ENCODE results near the gene SEC14L3.
"Not testable (repeated sequence)": the region's sequence is repeated elsewhere in the genome, so short reads cannot be mapped to it uniquely, and the experiment has no call there.

Gene SEC14L3

GRCh38 chr22:30486118-30486517 lies 14.3 kb upstream of the SEC14L3 start:
- no peak for DNase-seq (ENCODE audit: low read depth)

GRCh38 chr22:30485362-30485988 lies 13.7 kb upstream of the SEC14L3 start:
- DNase-seq (ENCODE audit: low read depth), result peak; percentile 60

- DNase-seq (ENCODE audit: low read depth), result no peak
Observed at GRCh38 chr22:30483169-30483568, 11.4 kb upstream of the SEC14L3 start.

- DNase-seq (ENCODE audit: low read depth), result no peak
Observed at GRCh38 chr22:30481711-30482110, 9.9 kb upstream of the SEC14L3 start.

GRCh38 chr22:30479981-30480380 lies 8.2 kb upstream of the SEC14L3 start:
- no peak for DNase-seq (ENCODE audit: low read depth)

- DNase-seq (ENCODE audit: low read depth), result no peak
Observed at GRCh38 chr22:30474683-30475424, 3.0 kb upstream of the SEC14L3 start.

- no peak for DNase-seq (ENCODE audit: low read depth)
Observed at GRCh38 chr22:30474121-30474520, 2.3 kb upstream of the SEC14L3 start.

- no peak for DNase-seq (ENCODE audit: low read depth)
Observed at GRCh38 chr22:30472994-30473720, 1.3 kb upstream of the SEC14L3 start.

GRCh38 chr22:30470655-30471054 lies 1.2 kb downstream of the SEC14L3 start:
- DNase-seq (ENCODE audit: low read depth), result no peak

- no peak for DNase-seq (ENCODE audit: low read depth)
Observed at GRCh38 chr22:30469165-30469564, 2.7 kb downstream of the SEC14L3 start.

GRCh38 chr22:30460555-30460954 lies 11.3 kb downstream of the SEC14L3 start:
- not testable (repeated sequence) for DNase-seq (ENCODE audit: low read depth)

- DNase-seq (ENCODE audit: low read depth), result no peak
Observed at GRCh38 chr22:30460147-30460546, 11.7 kb downstream of the SEC14L3 start.

GRCh38 chr22:30459181-30460052 lies 12.4 kb downstream of the SEC14L3 start:
- DNase-seq (ENCODE audit: low read depth), result no peak

GRCh38 chr22:30457981-30458380 lies 13.8 kb downstream of the SEC14L3 start:
- no peak for DNase-seq (ENCODE audit: low read depth)

GRCh38 chr22:30455075-30455840 lies 16.6 kb downstream of the SEC14L3 start:
- DNase-seq (ENCODE audit: low read depth), result no peak

GRCh38 chr22:30453731-30454510 lies 17.9 kb downstream of the SEC14L3 start:
- DNase-seq (ENCODE audit: low read depth), result no peak

- no peak for DNase-seq (ENCODE audit: low read depth)
Observed at GRCh38 chr22:30452861-30453260, 19.0 kb downstream of the SEC14L3 start.

- DNase-seq (ENCODE audit: low read depth), result not testable (repeated sequence)
Observed at GRCh38 chr22:30451488-30451887, 20.3 kb downstream of the SEC14L3 start.

GRCh38 chr22:30447656-30448055 lies 24.2 kb downstream of the SEC14L3 start:
- no peak for DNase-seq (ENCODE audit: low read depth)

GRCh38 chr22:30445438-30446145 lies 26.2 kb downstream of the SEC14L3 start:
- no peak for DNase-seq (ENCODE audit: low read depth)
